SK-N-SH (cell line): Measurements from ENCODE around the gene HECTD2. TPM values are rescaled to one million over a fixed set of nuclear protein-coding genes. Genes with fewer than 3 reads are reported as not detected.

Experiments used
- CTCF ChIA-PET: fragments of 300-600, 350-600 bp; formaldehyde crosslinking; extraction: SDS; loops from one replicate; lab custom pipeline; 2021; lab: Yijun Ruan, JAX
- POLR2A ChIA-PET: fragments of 350-600 bp; sonication (Branson Sonifier 250); formaldehyde crosslinking; extraction: SDS; loops from one replicate; lab custom pipeline; 2020; ENCODE audit warnings: antibody characterized with exemption, inconsistent platforms; lab: Yijun Ruan, JAX
- DNase-seq: peaks from one replicate; pipeline ENCODE4 v3.0.0; 2012
- H2AFZ ChIP-seq: fragments of 200-600 bp; sonication (generic); 2 replicates; pipeline ENCODE4 v1.8.1; 2016; ENCODE audit warnings: antibody characterized with exemption, mild to moderate bottlenecking, low read depth
- H3F3A ChIP-seq: fragments of 200-600 bp; sonication (generic); replicated peaks from 2 replicates; pipeline ENCODE3; 2016; ENCODE audit warnings: antibody characterized with exemption, mild to moderate bottlenecking; ENCODE audit not compliant: insufficient read depth
- H3K27ac ChIP-seq, 2 experiments: fragments of 200-500 bp in 1 of 2; fragments of 200-600 bp in 1 of 2; sonication (Bioruptor generic) in 1 of 2; sonication (generic), shearing (Covaris generic) in 1 of 2; 2 replicates each; pipeline versions ENCODE4 v1.5.1 to v1.6.1; 2014 to 2016; ENCODE audit warnings: low read depth in 2 of 2, inconsistent platforms in 1 of 2, low read length in 1 of 2, mild to moderate bottlenecking in 1 of 2, mixed read lengths in 1 of 2
- H3K27me3 ChIP-seq: fragments of 200-600 bp; sonication (generic), shearing (Covaris generic); 2 replicates; pipeline ENCODE4 v1.6.1; 2016; ENCODE audit warnings: mixed run types; ENCODE audit not compliant: insufficient read depth
- H3K36me3 ChIP-seq, 2 experiments: fragments of 200-500 bp in 1 of 2; fragments of 200-600 bp in 1 of 2; sonication (Bioruptor generic) in 1 of 2; sonication (generic) in 1 of 2; replicated peaks in 1 of 2; 2 replicates each; pipeline versions ENCODE3 to v1.5.1; 2014 to 2016; ENCODE audit warnings: low read length in 1 of 2, mild to moderate bottlenecking in 1 of 2; ENCODE audit not compliant: insufficient read depth in 2 of 2, control insufficient read depth in 1 of 2
- H3K4me1 ChIP-seq, 2 experiments: fragments of 200-500 bp in 1 of 2; fragments of 200-600 bp in 1 of 2; sonication (Bioruptor generic) in 1 of 2; sonication (generic), shearing (Covaris generic) in 1 of 2; 2 replicates each; pipeline versions ENCODE4 v1.5.1 to v1.6.1; 2014 to 2016; ENCODE audit warnings: low read depth in 1 of 2, low read length in 1 of 2, mixed run types in 1 of 2; ENCODE audit not compliant: insufficient read depth in 2 of 2, control insufficient read depth in 1 of 2
- H3K4me2 ChIP-seq: fragments of 200-600 bp; sonication (generic), shearing (Covaris generic); 2 replicates; pipeline ENCODE4 v1.6.1; 2017; ENCODE audit warnings: mixed run types
- H3K4me3 ChIP-seq, 2 experiments: fragments of 200-500 bp in 1 of 2; fragments of 200-600 bp in 1 of 2; sonication (Bioruptor generic) in 1 of 2; sonication (generic), shearing (Covaris generic) in 1 of 2; 2 replicates each; pipeline versions ENCODE4 v1.5.1 to v1.8.1; 2014 to 2016; ENCODE audit warnings: low read depth in 2 of 2, inconsistent platforms in 1 of 2, low read length in 1 of 2, mild to moderate bottlenecking in 1 of 2, mixed read lengths in 1 of 2, moderate library complexity in 1 of 2
- H3K79me2 ChIP-seq: fragments of 200-600 bp; sonication (generic); 2 replicates; pipeline ENCODE4 v1.8.1; 2017; ENCODE audit warnings: mild to moderate bottlenecking; ENCODE audit not compliant: insufficient read depth
- H3K9ac ChIP-seq: fragments of 200-600 bp; sonication (generic); 2 replicates; pipeline ENCODE4 v1.6.1; 2017; ENCODE audit warnings: mixed run types
- H3K9me2 ChIP-seq: fragments of 200-600 bp; sonication (generic); 2 replicates; pipeline ENCODE4 v1.6.1; 2017; ENCODE audit warnings: mixed run types
- H3K9me3 ChIP-seq: fragments of 200-600 bp; sonication (generic); 2 replicates; pipeline ENCODE4 v1.6.1; 2017; ENCODE audit warnings: mixed run types, mild to moderate bottlenecking, moderate library complexity
- H4K20me1 ChIP-seq: fragments of 200-600 bp; sonication (generic); 2 replicates; pipeline ENCODE4 v1.6.1; 2017; ENCODE audit warnings: mild to moderate bottlenecking, mixed run types; ENCODE audit not compliant: insufficient read depth
- ELF1 ChIP-seq: IDR thresholded peaks from 2 replicates; pipeline ENCODE4 v1.4.0; 2012
- FOXJ3 ChIP-seq: sonication (generic); formaldehyde crosslinking; IDR thresholded peaks from 2 replicates; pipeline ENCODE4 v1.5.1; 2020; ENCODE audit warnings: mild to moderate bottlenecking, missing genetic modification reagents
- GABPA ChIP-seq: IDR thresholded peaks from 2 replicates; pipeline ENCODE4 v1.4.0; 2012; ENCODE audit warnings: low read depth, mild to moderate bottlenecking
- GATA2 ChIP-seq: sonication (generic); formaldehyde crosslinking; IDR thresholded peaks from 2 replicates; pipeline ENCODE4 v1.5.0; 2020; ENCODE audit warnings: mild to moderate bottlenecking, missing genetic modification reagents
- JUND ChIP-seq: IDR thresholded peaks from 2 replicates; pipeline ENCODE4 v1.4.0; 2012
- PBX3 ChIP-seq: IDR thresholded peaks from 2 replicates; pipeline ENCODE4; 2012
- REST ChIP-seq: IDR thresholded peaks from 2 replicates; pipeline ENCODE4 v1.6.1; 2012; ENCODE audit warnings: mild to moderate bottlenecking, low read depth, low read length, moderate library complexity
- RXRA ChIP-seq: IDR thresholded peaks from 2 replicates; pipeline ENCODE4 v1.4.0; 2012; ENCODE audit warnings: low read depth, mild to moderate bottlenecking, borderline replicate concordance
- WGBS: methylation state at CpG from one replicate; pipeline ENCODE4 v1.1.6; 2017; ENCODE audit warnings: low lambda C conversion rate; 5-methylcytosine and 5-hydroxymethylcytosine counted together
- polyA plus RNA-seq, 3 experiments: library from polyadenylated mRNA; depleted of rRNA; stranded (reverse); fragments of >200 nt; gene quantifications; 2 replicates each; pipeline ENCODE4 v1.2.3, GENCODE V29; 2012

HECTD2 gene
- polyA plus RNA-seq, 1 of the 3 experiments (the other 2 are of a cell fraction): 4.1 TPM

- Histone ChIP-seq H3K79me2 (peaks cover 46% of the 10 kb centered on the region), H2AFZ (no peak overlapping the region), H4K20me1 (no peaks in the 10 kb centered on the region), H3K36me3 (no peaks in the 10 kb centered on the region), H3K9me2 (no peaks in the 10 kb centered on the region), H3K4me2 (no peak overlapping the region; the same call in 1 of the 2 replicates), H3K27ac (peak overlapping the region in 1 of 2 experiments; percentile 7; a peak in 1 of 4 replicates), H3K9me3 (no peaks in the 10 kb centered on the region), H3F3A (peaks cover 10% of the 10 kb centered on the region), H3K9ac (no peak overlapping the region), H3K27me3 (no peaks in the 10 kb centered on the region), H3K4me3 (no peak overlapping the region), H3K4me1 (peaks cover 0 to 8% of the 10 kb centered on the region in 2 experiments; a peak in 2 of 4 replicates)
- TF ChIP-seq RXRA: no peak
- TF ChIP-seq PBX3: 0 out of 2 replicates have a peak, but pooled peaks have one; percentile 13
- POLR2A ChIA-PET: interaction anchor here (0.6 kb wide), 1 partner anchor 550 kb away, joined by 3 read pairs; no protein-coding TSS in a partner anchor
- CTCF ChIA-PET: interaction anchor here (1.0 to 2.3 kb wide), 3 partner anchors 9 to 212 kb away, joined by 3 to 7 read pairs (median 4); no protein-coding TSS in a partner anchor
- 63% methylated on average over 2 of the region's 2 CpGs for WGBS
- DNase-seq: no peak
These were observed 13.9 kb downstream of the HECTD2 start for GRCh38 chr10:91424016-91424415.

- Histone ChIP-seq H3K27ac (no peak overlapping the region), H3F3A (peaks cover 13% of the 10 kb centered on the region), H3K4me2 (no peak overlapping the region), H3K9me2 (no peaks in the 10 kb centered on the region), H4K20me1 (no peaks in the 10 kb centered on the region), H3K36me3 (peaks cover 7 to 16% of the 10 kb centered on the region in 2 experiments), H3K4me1 (peaks cover 0 to 9% of the 10 kb centered on the region in 2 experiments; a peak in 2 of 4 replicates), H3K27me3 (no peaks in the 10 kb centered on the region), H2AFZ (no peak overlapping the region), H3K79me2 (peaks cover 6% of the 10 kb centered on the region), H3K9ac (no peak overlapping the region), H3K9me3 (no peaks in the 10 kb centered on the region), H3K4me3 (no peak overlapping the region)
- DNase-seq: no peak
- CTCF ChIA-PET: no interaction called here
- TF ChIP-seq GABPA (no peak), JUND (no peak), REST (no peak), ELF1 (no peak), GATA2 (CRISPR knock-in tag) (no peak), FOXJ3 (no peak)
- POLR2A ChIA-PET: no interaction called here
- 100% methylated on average over 2 of the region's 2 CpGs for WGBS
These were observed 22.0 kb downstream of the HECTD2 start for GRCh38 chr10:91432175-91432574.
